HL-60 (cell line): ENCODE results near the gene PSRC1.

ENCODE experiments used
- CTCF ChIP-seq: IDR thresholded peaks from one replicate; pipeline ENCODE4 v1.5.1; 2011; ENCODE audit warnings: low read length, control low read depth, inconsistent platforms; ENCODE audit not compliant: insufficient read depth
- POLR2AphosphoS5 ChIP-seq: IDR thresholded peaks from 2 replicates; pipeline ENCODE4 v1.6.1; 2012; ENCODE audit warnings: low read depth
- REST ChIP-seq: IDR thresholded peaks from 2 replicates; pipeline ENCODE4 v1.6.1; 2012; ENCODE audit warnings: low read depth; ENCODE audit not compliant: insufficient replicate concordance

GRCh38 chr1:109249654-109250401, 33.1 kb downstream of the PSRC1 start:
- TF ChIP-seq CTCF (no peak), POLR2AphosphoS5 (no peak), REST (no peak)
